Activated CD4-positive, alpha-beta T cell treated with anti-CD3 and anti-CD28 coated beads, Interleukin-2, amount 10 ng/mL, durations not matched to agents 24 days and 14 days (primary cell): Measurements from ENCODE around the gene KCNF1. TPM values are rescaled to one million over a fixed set of nuclear protein-coding genes. Genes with fewer than 3 reads are reported as not detected.

ENCODE experiments used
- DNase-seq: peaks from one replicate; pipeline ENCODE4 v3.0.0; 2022
- H3K27ac Mint-ChIP-seq: one replicate; pipeline ENCODE4 v1.8.0; 2022; ENCODE audit warnings: mild to moderate bottlenecking, mixed read lengths
- H3K27me3 Mint-ChIP-seq: one replicate; pipeline ENCODE4 v1.8.0; 2022; ENCODE audit warnings: mixed read lengths
- H3K36me3 Mint-ChIP-seq: one replicate; pipeline ENCODE4 v1.8.0; 2022; ENCODE audit warnings: low read depth, mild to moderate bottlenecking, mixed read lengths
- H3K4me1 Mint-ChIP-seq: one replicate; pipeline ENCODE4 v1.8.0; 2021; ENCODE audit warnings: mixed read lengths
- H3K4me3 Mint-ChIP-seq: one replicate; pipeline ENCODE4 v1.8.0; 2022; ENCODE audit warnings: mild to moderate bottlenecking, moderate library complexity, mixed read lengths
- H3K9me3 Mint-ChIP-seq: one replicate; pipeline ENCODE4 v1.8.0; 2021; ENCODE audit warnings: mixed read lengths
- intact Hi-C: fragments of 100-400 bp; cut with micrococcal nuclease; formaldehyde crosslinking; loops from one replicate; pipeline ENCODE4 v1.15.1; 2023
- total RNA-seq: library from RNA; stranded (reverse); gene quantifications from 2 replicates; pipeline ENCODE4 v1.2.3, GENCODE V29; 2022

KCNF1 gene
- total RNA-seq, 1 donor from 2014 or later: not detected

DNA sequence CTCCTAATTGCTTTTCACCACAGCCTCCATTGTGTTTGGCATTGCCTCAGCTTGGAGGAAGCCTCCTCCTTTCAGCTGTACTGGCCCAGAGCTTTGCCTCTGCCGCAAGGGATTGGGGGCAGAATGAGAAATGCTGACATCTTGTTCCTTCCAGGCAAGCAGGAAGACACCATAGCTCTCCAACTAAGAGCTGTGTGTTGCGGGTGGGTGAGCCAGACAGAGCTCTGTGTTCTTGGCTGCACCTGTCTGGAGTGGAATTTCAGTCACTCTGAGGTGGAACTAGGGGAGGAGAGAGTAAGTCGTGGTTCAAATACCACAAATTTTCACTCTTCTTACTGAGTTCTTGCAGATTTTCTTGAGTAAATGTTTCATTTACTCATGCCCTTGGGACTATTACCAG is 36.6 kb upstream of the KCNF1 start:
- H3K9me3 Mint-ChIP-seq: no peaks in the 10 kb centered on the region
- peaks cover 11% of the 10 kb centered on the region for H3K27me3 Mint-ChIP-seq
- no peak overlapping the region for H3K4me3 Mint-ChIP-seq
- H3K4me1 Mint-ChIP-seq: no peaks in the 10 kb centered on the region
- no peak for DNase-seq
- no peak overlapping the region for H3K27ac Mint-ChIP-seq
- intact Hi-C loops: no loop called here
- no peaks in the 10 kb centered on the region for H3K36me3 Mint-ChIP-seq

DNA sequence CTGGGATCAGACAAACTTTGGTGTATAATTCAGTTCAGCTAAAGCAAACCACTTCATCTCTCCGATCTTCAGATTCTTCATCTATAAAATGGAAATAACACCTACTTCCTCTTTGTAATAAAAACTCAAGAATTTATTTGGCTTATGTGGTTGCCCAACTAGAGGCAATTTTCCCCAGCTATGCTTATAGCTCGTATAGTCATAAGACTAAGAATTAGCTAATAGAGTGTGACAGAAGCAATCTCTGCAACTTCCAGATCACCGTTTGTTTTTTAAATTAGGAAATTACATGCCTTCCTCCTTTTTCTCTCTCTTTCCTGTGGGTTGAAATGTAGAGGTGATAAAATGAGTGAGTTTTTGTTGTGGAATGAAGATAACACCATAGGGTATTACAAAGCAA is 35.3 kb upstream of the KCNF1 start:
- intact Hi-C loops: no loop called here
- Mint-ChIP-seq H3K27me3 (peaks cover 10% of the 10 kb centered on the region), H3K27ac (no peak overlapping the region), H3K36me3 (no peaks in the 10 kb centered on the region), H3K4me3 (no peak overlapping the region), H3K4me1 (no peaks in the 10 kb centered on the region), H3K9me3 (no peaks in the 10 kb centered on the region)
- DNase-seq: no peak

DNA sequence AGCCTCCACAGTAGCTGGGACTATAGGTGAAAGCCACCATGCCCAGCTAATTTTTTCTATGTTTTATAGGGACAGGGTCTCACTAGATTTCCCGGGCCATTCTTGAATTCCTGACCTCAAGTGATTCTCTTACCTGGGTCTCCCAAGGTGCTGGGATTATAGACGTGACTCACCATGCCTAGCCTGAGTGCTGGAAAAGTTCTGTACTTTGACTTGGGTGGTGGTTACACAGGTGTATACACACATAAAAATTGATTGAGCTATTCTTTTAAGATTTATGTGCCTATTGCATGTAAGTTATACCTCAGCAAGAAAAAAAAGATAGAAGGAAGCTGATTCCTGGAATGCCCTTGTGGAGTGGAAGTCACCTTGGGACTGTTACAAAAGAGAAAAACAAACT is 34.8 kb upstream of the KCNF1 start:
- Mint-ChIP-seq H3K4me3 (no peak overlapping the region), H3K9me3 (no peaks in the 10 kb centered on the region), H3K36me3 (no peaks in the 10 kb centered on the region), H3K27ac (no peak overlapping the region), H3K4me1 (no peaks in the 10 kb centered on the region), H3K27me3 (peaks cover 10% of the 10 kb centered on the region)
- DNase-seq: no peak
- intact Hi-C loops: no loop called here

DNA sequence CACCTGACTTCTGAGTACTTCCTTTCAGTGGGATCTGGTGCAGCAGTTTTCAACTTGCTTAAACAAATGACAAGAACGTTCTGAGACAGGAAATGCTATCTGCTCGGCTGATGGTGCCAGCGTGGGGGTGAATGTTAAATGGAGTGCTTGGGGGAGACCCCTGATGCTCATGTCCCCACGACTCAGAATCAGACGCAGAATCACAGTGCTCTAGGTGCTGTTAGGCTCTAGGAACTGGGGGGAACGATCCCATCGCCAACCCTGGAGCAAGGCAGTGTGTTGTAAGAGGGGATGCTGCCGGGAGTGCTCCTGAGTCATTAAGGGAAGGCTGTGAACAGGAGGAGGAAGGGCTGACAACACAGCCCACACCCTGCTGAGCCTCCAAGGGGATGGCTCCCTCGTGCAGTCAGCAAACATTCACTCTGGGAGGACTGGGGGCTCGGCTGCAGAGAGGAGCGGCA is 34.1 kb upstream of the KCNF1 start:
- Mint-ChIP-seq H3K4me3 (no peak overlapping the region), H3K27ac (no peak overlapping the region), H3K4me1 (no peaks in the 10 kb centered on the region), H3K9me3 (no peaks in the 10 kb centered on the region), H3K36me3 (no peaks in the 10 kb centered on the region), H3K27me3 (peaks cover 9% of the 10 kb centered on the region)
- no peak for DNase-seq
- intact Hi-C loops: no loop called here

DNA sequence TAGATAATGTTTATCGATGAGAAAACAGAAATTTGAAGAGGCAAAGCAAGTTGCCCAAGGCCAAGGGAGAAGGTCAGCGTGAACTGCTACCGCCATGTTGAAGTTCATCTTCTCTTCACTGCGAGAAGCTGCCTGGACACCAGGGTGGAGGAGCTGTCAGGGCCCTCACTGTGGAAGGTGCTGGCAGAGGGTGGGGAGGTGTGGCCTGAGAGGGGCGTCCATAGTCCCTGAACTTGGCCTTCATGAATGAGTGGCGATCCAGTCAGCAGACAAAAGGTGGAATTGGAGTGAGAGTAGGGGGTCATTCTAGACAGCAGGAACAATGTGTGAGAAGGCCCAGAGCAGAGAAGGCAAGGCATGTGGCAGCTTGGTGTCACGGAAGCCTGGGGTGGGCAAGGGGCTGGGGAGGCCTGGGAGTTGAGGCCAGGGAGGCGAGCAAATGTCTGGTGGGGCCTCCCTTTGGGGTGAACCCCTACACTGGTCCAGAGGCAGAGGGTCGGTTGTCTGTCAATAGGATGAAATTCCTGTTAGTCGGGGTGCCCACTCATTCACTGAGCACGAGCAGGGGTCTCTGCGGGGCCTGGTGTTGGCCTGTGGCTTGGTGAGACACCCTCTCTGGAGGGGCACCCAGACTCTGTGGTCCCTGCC is 33.3 kb upstream of the KCNF1 start:
- no peaks in the 10 kb centered on the region for H3K9me3 Mint-ChIP-seq
- no peaks in the 10 kb centered on the region for H3K36me3 Mint-ChIP-seq
- H3K27ac Mint-ChIP-seq: no peak overlapping the region
- H3K27me3 Mint-ChIP-seq: peaks cover 9% of the 10 kb centered on the region
- no peaks in the 10 kb centered on the region for H3K4me1 Mint-ChIP-seq
- DNase-seq: no peak
- intact Hi-C loops: no loop called here
- no peak overlapping the region for H3K4me3 Mint-ChIP-seq

DNA sequence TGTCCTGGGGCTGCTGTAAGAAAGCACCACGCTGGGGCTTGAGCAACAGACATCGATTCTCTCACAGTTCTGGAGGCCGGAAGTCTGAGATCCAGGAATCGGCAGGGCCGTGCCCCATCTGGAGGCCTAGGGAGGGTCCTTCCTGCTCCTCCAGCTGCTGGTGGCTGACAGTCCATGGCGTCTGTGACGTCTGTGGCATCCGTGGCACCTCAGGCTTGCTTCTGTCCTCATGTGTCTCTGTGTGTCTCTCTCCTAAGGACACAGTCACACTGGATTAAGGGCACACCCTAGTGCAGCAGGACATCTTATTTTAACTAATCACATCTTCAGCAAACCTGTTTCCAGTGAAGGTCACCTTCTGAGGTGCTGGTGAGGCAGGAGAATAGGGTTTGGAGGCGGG is 32.6 kb upstream of the KCNF1 start:
- H3K36me3 Mint-ChIP-seq: no peaks in the 10 kb centered on the region
- no peak for DNase-seq
- no peaks in the 10 kb centered on the region for H3K9me3 Mint-ChIP-seq
- no peak overlapping the region for H3K4me3 Mint-ChIP-seq
- H3K4me1 Mint-ChIP-seq: no peaks in the 10 kb centered on the region
- intact Hi-C loops: no loop called here
- H3K27ac Mint-ChIP-seq: no peak overlapping the region
- peaks cover 9% of the 10 kb centered on the region for H3K27me3 Mint-ChIP-seq

DNA sequence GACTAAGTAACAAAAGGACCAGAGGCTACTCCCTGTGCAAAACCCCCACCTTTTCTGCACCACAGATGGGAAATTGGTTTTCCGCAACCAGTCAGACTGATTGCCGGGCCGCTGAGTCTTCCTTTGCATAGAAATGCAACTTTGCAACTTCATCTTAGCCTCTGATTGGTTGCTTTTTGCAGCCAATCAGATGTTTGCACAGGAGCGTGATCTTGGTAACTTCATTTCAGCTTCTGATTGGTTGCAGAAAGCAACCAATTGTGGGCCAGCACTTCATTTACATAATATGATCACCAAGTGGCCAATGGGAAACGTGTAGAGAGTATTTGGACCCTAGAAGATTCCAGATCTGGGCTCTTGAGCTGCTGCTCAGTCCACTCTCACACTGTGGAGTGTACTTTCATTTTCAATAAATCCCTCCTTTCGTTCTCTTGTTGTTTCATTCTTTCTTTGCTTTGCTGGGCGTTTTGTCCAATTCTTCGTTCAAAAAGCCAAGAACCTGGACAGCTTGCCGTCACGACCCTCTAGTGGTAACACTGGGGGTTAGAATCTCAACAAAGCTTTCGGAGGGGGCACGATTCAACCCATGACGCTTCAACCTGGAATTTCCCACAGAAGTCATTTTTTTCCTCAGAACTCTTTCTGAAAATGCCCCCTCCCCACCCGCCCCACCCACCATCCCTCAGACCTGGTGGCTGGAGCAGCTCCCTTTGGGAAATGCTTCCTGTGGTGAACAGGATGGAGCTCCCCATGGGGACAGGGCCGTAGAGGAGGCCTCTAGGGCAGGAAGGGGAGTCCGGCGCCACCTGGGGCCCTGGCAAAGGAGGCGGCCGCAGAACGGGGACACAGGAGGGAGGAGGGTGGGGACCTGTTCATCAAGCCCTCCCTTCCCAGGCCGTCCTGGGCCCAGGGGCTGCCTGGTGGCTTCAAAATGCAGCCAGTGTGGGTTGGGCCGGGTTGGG is 31.8 kb upstream of the KCNF1 start:
- H3K36me3 Mint-ChIP-seq: no peaks in the 10 kb centered on the region
- peaks cover 2% of the 10 kb centered on the region for H3K4me1 Mint-ChIP-seq
- no peaks in the 10 kb centered on the region for H3K9me3 Mint-ChIP-seq
- intact Hi-C loops: no loop called here
- H3K27me3 Mint-ChIP-seq: peaks cover 9% of the 10 kb centered on the region
- no peak for DNase-seq
- no peak overlapping the region for H3K27ac Mint-ChIP-seq
- no peak overlapping the region for H3K4me3 Mint-ChIP-seq

DNA sequence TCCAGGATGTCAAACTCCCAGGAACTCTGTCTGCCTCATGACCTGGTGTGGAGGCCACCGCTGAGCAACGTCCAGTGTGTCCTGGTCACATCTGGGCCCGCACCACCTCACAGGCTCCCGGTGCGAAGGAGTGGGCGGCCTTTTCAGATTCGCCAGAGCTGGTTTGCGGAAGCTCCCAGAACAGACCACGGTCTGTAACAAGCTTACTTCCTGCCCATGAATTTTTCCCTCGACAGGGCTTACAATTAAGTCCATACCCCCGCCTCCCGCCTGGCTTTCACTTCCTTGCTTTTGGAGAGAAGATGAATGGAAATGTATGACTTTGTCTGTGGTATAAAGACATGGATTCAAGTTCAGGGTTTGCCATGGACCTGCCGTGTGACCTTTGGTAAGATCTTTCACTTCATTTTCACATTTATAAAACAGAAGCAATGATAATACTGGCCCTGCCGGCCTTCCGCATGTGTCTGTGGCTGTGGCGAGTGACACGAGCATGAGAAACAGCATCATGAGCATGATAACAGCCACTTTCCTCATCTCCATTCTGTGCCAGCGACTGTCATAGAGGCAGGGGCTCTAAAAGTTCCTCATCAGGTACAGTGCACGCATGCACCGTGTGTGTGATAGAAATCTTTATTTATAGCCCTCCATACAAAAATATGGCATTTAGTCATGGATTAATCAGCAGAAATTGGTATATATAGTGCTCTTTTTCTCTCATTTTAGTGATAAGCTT is 31.0 kb upstream of the KCNF1 start:
- peaks cover 5% of the 10 kb centered on the region for H3K27me3 Mint-ChIP-seq
- H3K9me3 Mint-ChIP-seq: no peaks in the 10 kb centered on the region

DNA sequence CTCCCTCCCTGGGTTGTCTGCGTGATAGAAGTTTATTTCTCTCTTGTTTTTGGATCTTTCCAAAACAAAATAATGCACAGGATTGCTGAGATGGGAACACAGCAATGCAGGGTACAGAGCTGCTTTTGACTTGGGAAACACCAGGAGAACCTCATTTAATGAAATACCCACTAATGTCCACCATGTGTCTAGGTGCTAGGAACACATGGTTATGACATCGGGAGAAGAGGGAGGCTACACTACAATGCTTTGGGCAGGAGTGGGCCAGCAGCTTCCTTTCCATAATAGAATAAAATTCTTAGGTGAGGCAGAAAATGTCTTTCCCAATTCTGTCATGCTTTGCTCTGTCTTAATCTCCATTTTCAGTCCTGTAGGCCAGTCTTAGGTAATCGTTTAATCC is 29.2 kb upstream of the KCNF1 start:
- no peaks in the 10 kb centered on the region for H3K36me3 Mint-ChIP-seq
- H3K9me3 Mint-ChIP-seq: no peaks in the 10 kb centered on the region
- intact Hi-C loops: no loop called here
- no peak overlapping the region for H3K4me3 Mint-ChIP-seq
- H3K4me1 Mint-ChIP-seq: peaks cover 2% of the 10 kb centered on the region
- peaks cover 3% of the 10 kb centered on the region for H3K27me3 Mint-ChIP-seq
- no peak for DNase-seq
- H3K27ac Mint-ChIP-seq: no peak overlapping the region

More for the DNA sequence above, 31.0 kb upstream of the KCNF1 start:
- no peak for DNase-seq
- H3K27ac Mint-ChIP-seq: no peak overlapping the region
- H3K4me1 Mint-ChIP-seq: peaks cover 2% of the 10 kb centered on the region
- no peak overlapping the region for H3K4me3 Mint-ChIP-seq
- no peaks in the 10 kb centered on the region for H3K36me3 Mint-ChIP-seq
- intact Hi-C loops: no loop called here

DNA sequence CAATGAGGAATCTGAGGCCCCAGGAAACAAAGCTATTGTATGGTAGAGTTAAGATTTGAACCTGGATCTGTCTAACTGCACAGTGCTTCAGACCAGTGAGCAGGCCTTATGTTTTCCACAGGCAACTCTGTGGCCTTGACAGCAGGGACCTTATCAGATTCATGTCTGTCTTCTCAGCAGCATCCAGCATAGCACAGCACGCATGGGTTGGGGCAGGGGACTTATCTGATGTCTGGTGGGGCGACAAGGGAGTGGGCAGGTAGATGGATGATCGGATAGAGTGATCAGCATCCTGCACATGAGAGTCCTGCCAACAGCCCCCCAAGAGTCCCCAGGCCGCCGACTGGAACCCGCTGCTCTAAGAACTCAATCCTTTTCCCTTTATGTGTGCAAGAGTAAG is 28.7 kb upstream of the KCNF1 start:
- Mint-ChIP-seq H3K4me3 (no peak overlapping the region), H3K9me3 (no peaks in the 10 kb centered on the region), H3K27ac (no peak overlapping the region), H3K36me3 (no peaks in the 10 kb centered on the region), H3K4me1 (peaks cover 2% of the 10 kb centered on the region), H3K27me3 (peaks cover 2% of the 10 kb centered on the region)
- intact Hi-C loops: no loop called here
- no peak for DNase-seq

DNA sequence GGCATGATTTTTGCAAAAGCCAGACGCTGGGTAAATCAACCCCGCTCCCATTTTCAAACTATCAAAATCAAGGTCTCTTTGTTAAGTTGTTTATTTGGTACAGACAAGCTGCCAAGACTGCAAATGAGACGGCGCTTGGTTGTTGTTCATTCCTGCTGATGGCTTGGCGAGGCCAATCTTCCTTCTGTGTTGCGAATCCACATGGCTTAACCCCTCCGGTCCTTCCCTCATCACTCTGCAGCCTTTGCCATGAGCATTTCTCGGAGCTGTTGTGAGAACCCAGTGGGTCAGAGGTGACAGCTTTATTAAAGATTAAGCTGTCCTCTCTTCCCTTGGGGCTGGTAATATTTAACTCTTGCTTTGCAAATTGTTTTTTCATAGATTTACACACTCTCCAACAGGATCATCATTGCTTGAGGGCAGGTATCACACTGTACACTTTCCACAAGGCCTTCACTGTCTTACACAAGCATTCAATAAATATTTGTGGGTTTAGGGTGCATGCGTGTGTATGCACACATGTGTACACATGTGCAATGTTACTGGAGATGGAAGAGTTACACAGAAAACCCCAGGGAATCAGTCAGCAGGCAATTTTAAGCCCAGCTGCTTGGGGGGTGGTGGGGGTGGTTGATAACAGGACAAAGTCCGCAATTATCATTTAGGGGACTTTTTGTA is 27.8 kb upstream of the KCNF1 start:
- Mint-ChIP-seq H3K27ac (no peak overlapping the region), H3K4me1 (peaks cover 2% of the 10 kb centered on the region), H3K9me3 (no peaks in the 10 kb centered on the region), H3K4me3 (no peak overlapping the region), H3K36me3 (no peaks in the 10 kb centered on the region), H3K27me3 (peaks cover 6% of the 10 kb centered on the region)
- DNase-seq: no peak
- intact Hi-C loops: no loop called here

DNA sequence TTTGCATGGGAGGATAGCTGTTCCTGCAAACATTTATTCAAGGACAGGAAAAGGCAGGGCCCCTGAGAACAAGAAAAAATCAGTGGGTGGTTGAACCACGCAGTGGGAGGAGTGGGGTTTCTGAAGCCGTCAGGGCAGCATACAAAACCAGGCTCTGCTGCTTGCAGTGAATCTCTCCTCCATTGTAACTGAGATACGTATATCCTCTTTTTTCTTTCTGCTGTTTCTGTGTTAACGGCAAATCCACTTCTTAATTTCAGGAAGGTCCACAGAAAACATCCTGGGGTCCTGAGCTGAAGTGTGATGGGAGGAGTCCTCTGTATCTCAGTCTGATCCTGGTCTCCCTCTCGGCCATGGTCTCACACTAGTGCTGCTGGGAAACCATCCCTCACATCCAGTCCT is 27.2 kb upstream of the KCNF1 start:
- peaks cover 2% of the 10 kb centered on the region for H3K4me1 Mint-ChIP-seq
- no peak overlapping the region for H3K4me3 Mint-ChIP-seq
- no peak overlapping the region for H3K27ac Mint-ChIP-seq
- intact Hi-C loops: no loop called here
- H3K36me3 Mint-ChIP-seq: no peaks in the 10 kb centered on the region
- peaks cover 6% of the 10 kb centered on the region for H3K27me3 Mint-ChIP-seq
- DNase-seq: no peak
- no peaks in the 10 kb centered on the region for H3K9me3 Mint-ChIP-seq

DNA sequence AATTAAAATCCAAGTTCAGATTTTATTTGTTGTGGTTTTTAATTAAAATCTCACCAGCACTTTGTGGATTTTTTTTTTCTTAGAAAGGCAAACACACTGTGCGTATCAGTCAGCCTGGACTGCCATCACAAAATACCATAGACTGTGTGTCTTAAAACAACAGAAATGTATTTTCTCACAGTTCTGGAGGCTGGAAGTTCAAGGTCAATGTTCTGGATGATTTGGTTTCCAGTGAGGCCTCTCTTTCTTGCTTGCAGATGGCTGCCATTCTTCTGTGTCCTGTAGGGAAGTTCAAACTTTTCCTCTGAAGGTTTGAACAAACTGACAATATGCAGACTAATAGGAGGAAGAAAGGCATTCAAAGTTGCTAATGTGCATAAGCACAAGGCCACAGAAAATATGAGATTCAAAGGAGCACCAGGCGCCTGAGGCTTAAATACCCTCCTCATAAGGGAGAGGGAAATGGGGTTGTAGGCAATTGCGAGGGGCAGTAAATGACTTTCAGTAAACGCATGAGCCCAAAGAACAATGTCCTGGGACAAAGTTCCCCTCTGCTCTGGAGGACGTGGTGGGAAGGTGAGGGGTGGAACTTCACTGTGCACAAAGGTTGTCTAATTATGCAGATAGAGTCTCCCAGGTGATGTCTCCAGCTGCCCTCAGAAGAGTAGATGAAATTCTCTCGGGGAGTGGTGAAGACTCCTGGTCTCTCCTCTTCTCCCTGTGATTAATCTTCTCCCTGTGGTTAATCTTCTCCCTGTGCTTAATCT is 26.5 kb upstream of the KCNF1 start:
- H3K4me3 Mint-ChIP-seq: no peak overlapping the region

More for the DNA sequence above, 26.5 kb upstream of the KCNF1 start:
- peaks cover 2% of the 10 kb centered on the region for H3K4me1 Mint-ChIP-seq
- no peaks in the 10 kb centered on the region for H3K36me3 Mint-ChIP-seq
- no peak for DNase-seq
- H3K27ac Mint-ChIP-seq: no peak overlapping the region
- no peaks in the 10 kb centered on the region for H3K9me3 Mint-ChIP-seq
- peaks cover 6% of the 10 kb centered on the region for H3K27me3 Mint-ChIP-seq
- intact Hi-C loops: no loop called here
